ENCODE results near the gene TCP11L2. TPM values are rescaled to one million over a fixed set of nuclear protein-coding genes. Genes with fewer than 3 reads are reported as not detected.

Gene TCP11L2
- polyA plus RNA-seq, 1 donor from 2014 or later = 16.6 TPM

DNA sequence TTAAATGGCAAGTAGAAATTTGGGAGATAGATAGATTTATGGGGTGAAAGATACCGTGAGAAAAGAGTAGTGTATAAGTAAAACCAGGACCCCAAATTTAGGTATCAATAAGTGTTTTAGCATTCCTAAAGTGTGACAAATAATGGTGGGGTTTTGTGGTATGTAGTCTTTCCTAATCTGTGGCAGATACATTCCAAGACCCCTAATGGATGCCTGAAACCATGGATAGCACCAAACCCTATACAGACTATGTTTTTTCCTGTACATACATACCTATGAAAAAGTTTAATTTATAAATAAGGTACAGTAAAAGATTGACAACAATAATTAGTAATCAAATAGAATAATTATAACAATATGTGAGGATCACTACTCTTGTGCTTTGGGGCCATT is 14.4 kb upstream of the TCP11L2 start:
- no peak overlapping the region for H3K4me2 ChIP-seq (ENCODE audit: low read length)
- H3K27ac ChIP-seq (ENCODE audit: low read length) = no peak overlapping the region
- H3K27me3 ChIP-seq (ENCODE audit: insufficient read depth, low read depth, low read length) = no peaks in the 10 kb centered on the region
- H3F3A ChIP-seq (ENCODE audit: insufficient read depth, low read length, poor library complexity, severe bottlenecking) = no peaks in the 10 kb centered on the region
- TF ChIP-seq POLR2AphosphoS5 (IDR thresholded peaks at IDR 0.05) = no peak
- no peaks in the 10 kb centered on the region for H3K79me2 ChIP-seq (replicated peaks; ENCODE audit: insufficient read depth, low read length)
- H3K4me3 ChIP-seq (ENCODE audit: low read length) = no peak overlapping the region
- H4K20me1 ChIP-seq (ENCODE audit: insufficient read depth) = no peaks in the 10 kb centered on the region
- H3K9me2 ChIP-seq (ENCODE audit: insufficient read depth, low read length) = no peaks in the 10 kb centered on the region
- no peak overlapping the region for H3K9ac ChIP-seq (ENCODE audit: low read length)
- no peaks in the 10 kb centered on the region for H3K36me3 ChIP-seq (ENCODE audit: insufficient read depth, low read length)
- no peaks in the 10 kb centered on the region for H3K9me3 ChIP-seq (ENCODE audit: low read length)
- no peak overlapping the region for H2AFZ ChIP-seq (ENCODE audit: low read depth, low read length)

DNA sequence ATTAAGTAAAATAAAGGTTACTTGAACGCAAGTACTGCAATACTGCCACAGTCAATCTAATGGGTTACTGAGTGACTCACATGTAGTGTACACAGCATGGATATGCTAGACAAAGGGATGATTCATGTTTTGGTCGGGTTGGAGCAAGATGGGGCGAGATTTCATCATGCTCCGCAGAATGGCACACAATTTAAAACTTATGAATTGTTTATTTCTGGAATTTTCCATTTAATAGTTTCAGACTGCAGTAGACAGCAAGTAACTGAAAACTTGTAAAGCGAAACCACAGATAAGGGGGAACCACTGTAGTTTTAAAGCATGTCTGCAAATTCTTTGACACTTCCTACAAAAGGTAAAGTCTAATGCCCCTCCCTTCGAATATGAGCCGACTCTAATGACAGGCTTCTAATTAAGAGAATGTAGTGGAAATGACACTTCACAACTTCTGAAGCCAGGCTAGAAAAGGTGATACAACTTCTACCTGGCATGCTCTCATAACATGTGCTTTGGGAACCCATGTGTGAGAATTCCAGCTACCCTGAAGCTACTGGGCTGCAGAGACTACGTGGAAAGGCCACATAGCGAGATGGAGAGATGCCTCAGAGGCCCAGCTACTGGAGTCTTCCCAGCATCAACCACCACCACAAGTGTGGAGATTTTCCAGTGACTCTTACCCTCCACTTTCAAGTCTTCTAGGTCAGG is 13.9 kb upstream of the TCP11L2 start:
- no peak overlapping the region for H3K4me3 ChIP-seq (ENCODE audit: low read length)
- no peak overlapping the region for H3K27ac ChIP-seq (ENCODE audit: low read length)
- no peaks in the 10 kb centered on the region for H3K36me3 ChIP-seq (ENCODE audit: insufficient read depth, low read length)
- no peaks in the 10 kb centered on the region for H3K27me3 ChIP-seq (ENCODE audit: insufficient read depth, low read depth, low read length)
- H3K9me3 ChIP-seq (ENCODE audit: low read length) = no peaks in the 10 kb centered on the region
- TF ChIP-seq, protein P1, sequence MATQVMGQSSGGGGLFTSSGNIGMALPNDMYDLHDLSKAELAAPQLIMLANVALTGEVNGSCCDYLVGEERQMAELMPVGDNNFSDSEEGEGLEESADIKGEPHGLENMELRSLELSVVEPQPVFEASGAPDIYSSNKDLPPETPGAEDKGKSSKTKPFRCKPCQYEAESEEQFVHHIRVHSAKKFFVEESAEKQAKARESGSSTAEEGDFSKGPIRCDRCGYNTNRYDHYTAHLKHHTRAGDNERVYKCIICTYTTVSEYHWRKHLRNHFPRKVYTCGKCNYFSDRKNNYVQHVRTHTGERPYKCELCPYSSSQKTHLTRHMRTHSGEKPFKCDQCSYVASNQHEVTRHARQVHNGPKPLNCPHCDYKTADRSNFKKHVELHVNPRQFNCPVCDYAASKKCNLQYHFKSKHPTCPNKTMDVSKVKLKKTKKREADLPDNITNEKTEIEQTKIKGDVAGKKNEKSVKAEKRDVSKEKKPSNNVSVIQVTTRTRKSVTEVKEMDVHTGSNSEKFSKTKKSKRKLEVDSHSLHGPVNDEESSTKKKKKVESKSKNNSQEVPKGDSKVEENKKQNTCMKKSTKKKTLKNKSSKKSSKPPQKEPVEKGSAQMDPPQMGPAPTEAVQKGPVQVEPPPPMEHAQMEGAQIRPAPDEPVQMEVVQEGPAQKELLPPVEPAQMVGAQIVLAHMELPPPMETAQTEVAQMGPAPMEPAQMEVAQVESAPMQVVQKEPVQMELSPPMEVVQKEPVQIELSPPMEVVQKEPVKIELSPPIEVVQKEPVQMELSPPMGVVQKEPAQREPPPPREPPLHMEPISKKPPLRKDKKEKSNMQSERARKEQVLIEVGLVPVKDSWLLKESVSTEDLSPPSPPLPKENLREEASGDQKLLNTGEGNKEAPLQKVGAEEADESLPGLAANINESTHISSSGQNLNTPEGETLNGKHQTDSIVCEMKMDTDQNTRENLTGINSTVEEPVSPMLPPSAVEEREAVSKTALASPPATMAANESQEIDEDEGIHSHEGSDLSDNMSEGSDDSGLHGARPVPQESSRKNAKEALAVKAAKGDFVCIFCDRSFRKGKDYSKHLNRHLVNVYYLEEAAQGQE (IDR thresholded peaks at IDR 0.05; ENCODE audit: borderline replicate concordance) = no peak
- TF ChIP-seq, protein P2, sequence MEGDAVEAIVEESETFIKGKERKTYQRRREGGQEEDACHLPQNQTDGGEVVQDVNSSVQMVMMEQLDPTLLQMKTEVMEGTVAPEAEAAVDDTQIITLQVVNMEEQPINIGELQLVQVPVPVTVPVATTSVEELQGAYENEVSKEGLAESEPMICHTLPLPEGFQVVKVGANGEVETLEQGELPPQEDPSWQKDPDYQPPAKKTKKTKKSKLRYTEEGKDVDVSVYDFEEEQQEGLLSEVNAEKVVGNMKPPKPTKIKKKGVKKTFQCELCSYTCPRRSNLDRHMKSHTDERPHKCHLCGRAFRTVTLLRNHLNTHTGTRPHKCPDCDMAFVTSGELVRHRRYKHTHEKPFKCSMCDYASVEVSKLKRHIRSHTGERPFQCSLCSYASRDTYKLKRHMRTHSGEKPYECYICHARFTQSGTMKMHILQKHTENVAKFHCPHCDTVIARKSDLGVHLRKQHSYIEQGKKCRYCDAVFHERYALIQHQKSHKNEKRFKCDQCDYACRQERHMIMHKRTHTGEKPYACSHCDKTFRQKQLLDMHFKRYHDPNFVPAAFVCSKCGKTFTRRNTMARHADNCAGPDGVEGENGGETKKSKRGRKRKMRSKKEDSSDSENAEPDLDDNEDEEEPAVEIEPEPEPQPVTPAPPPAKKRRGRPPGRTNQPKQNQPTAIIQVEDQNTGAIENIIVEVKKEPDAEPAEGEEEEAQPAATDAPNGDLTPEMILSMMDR (IDR thresholded peaks at IDR 0.05; ENCODE audit: poor library complexity, severe bottlenecking) = no peak
- TF ChIP-seq POLR2AphosphoS5 (IDR thresholded peaks at IDR 0.05) (no peak), TAF1 (IDR thresholded peaks at IDR 0.05; ENCODE audit: low read depth) (no peak), RAD21 (conservative IDR thresholded peaks at IDR 0.05) (no peak), EP300 (conservative IDR thresholded peaks at IDR 0.05; ENCODE audit: poor library complexity, severe bottlenecking) (no peak), EZH2 (IDR thresholded peaks at IDR 0.05; ENCODE audit: borderline replicate concordance, insufficient read depth, low read length, poor library complexity, severe bottlenecking) (no peak), SMC3 (conservative IDR thresholded peaks at IDR 0.05; ENCODE audit: poor library complexity) (no peak), MXI1 (conservative IDR thresholded peaks at IDR 0.05; ENCODE audit: poor library complexity, severe bottlenecking) (no peak)
- no peaks in the 10 kb centered on the region for H3K79me2 ChIP-seq (replicated peaks; ENCODE audit: insufficient read depth, low read length)
- no peaks in the 10 kb centered on the region for H3F3A ChIP-seq (ENCODE audit: insufficient read depth, low read length, poor library complexity, severe bottlenecking)
- H4K20me1 ChIP-seq (ENCODE audit: insufficient read depth) = no peaks in the 10 kb centered on the region
- H3K9me2 ChIP-seq (ENCODE audit: insufficient read depth, low read length) = no peaks in the 10 kb centered on the region
- no peak overlapping the region for H2AFZ ChIP-seq (ENCODE audit: low read depth, low read length)
- no peak overlapping the region for H3K9ac ChIP-seq (ENCODE audit: low read length)
- H3K4me2 ChIP-seq (ENCODE audit: low read length) = no peak overlapping the region

Data from neural cell (in vitro differentiated cells).